ENCODE measurements around the gene BRD9. TPM values are rescaled to one million over a fixed set of nuclear protein-coding genes. Genes with fewer than 3 reads are reported as not detected.
"Not testable (repeated sequence)": the region's sequence is repeated elsewhere in the genome, so short reads cannot be mapped to it uniquely, and the experiment has no call there.

The BRD9 gene
- total RNA-seq, 2 donors from 2014 or later, result 28.6 to 36.0 TPM

- intact Hi-C loops (cut with DNase I), result no loop called here
- peak; percentile 64 for DNase-seq (ENCODE audit: low spot score)
Observed at GRCh38 chr5:885529-885928, 7.1 kb downstream of the BRD9 start.

- DNase-seq (ENCODE audit: low spot score), result peak; percentile 76
- intact Hi-C loops (cut with DNase I), result no loop called here
Observed at GRCh38 chr5:885127-885442, 7.5 kb downstream of the BRD9 start.

DNA sequence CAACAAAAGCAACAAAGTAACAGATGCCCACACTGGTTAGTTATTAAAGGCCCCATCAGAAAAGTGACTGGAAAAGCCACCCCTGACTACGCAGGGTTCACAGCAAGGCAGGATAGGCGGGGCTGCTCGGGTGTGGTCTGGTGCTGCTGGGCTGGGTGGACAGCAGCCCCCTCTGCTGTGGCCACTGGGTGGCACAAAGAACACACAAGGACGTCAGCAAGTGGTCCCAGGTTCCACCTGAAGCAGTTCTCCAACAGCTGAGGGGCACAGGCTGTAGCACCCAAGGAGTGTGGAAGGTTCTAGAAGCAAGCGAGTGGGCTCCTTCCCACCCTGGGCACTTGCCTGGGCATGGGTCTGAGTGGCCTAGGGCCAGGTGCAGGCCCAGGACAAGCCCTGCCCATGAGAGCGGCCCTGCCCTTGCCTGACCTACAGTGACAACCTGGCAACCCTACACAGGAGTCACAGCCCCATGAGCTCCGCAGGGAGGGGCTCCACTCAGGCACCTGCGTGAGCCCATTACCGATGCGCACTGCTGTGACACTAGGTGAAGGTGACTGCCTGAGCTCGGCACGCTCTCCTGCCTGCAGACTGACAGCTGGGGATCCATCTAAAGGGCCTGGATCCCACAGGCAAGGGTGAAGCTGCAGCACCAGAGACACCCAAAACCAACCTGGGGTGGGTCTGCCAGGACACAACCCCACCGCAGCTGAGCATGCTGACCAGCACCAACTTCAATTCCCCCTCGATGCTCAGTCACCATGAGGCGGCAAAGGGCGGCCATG is 8.1 kb downstream of the BRD9 start:
- intact Hi-C loops (cut with DNase I), result loop anchor here in 1 of 2 donors (5.0 kb wide), 1 partner anchor 547 kb away; no protein-coding TSS in a partner anchor
- DNase-seq (ENCODE audit: low spot score), result no peak

GRCh38 chr5:883475-884181 is 9.0 kb downstream of the BRD9 start:
- intact Hi-C loops (cut with DNase I), result loop anchor here in 1 of 2 donors (5.0 kb wide), 1 partner anchor 546 kb away; no protein-coding TSS in a partner anchor
- peak; percentile 70 for DNase-seq (ENCODE audit: low spot score)

GRCh38 chr5:882253-883183 is 10.1 kb downstream of the BRD9 start:
- DNase-seq (ENCODE audit: low spot score), result peak; percentile 47
- intact Hi-C loops (cut with DNase I), result loop anchor here in 1 of 2 donors (5.0 kb wide), 1 partner anchor 545 kb away; no protein-coding TSS in a partner anchor

GRCh38 chr5:881551-881935 is 11.1 kb downstream of the BRD9 start:
- intact Hi-C loops (cut with DNase I), result loop anchor here in 1 of 2 donors (5.0 kb wide), 1 partner anchor 544 kb away; no protein-coding TSS in a partner anchor
- DNase-seq (ENCODE audit: low spot score), result peak; percentile 55

- intact Hi-C loops (cut with DNase I), result loop anchor here in 1 of 2 donors (5.0 kb wide), 1 partner anchor 544 kb away; no protein-coding TSS in a partner anchor
- DNase-seq (ENCODE audit: low spot score), result peak; percentile 61
Observed at GRCh38 chr5:880816-881550, 11.6 kb downstream of the BRD9 start.

DNA sequence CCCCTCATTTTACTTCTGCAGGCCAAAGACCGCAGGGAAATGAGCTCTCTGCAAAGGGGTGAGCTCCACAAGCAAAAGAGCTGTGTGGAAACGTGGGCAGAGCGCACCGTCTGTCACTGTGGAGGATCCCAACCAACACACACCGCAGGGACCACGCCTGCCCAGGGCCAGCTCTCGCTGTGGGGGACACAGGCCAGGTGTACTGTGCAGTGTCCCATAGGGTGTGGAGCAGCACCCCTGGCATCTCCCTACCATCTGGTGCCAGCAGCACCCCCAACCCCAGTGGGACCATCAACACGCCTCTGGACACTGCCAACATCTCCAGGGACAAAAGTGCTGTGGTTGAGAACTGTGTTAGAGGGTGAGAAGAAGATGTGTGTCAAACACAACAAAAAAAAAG is 13.9 kb downstream of the BRD9 start:
- intact Hi-C loops (cut with DNase I); DNase-seq (ENCODE audit: low spot score): not testable (repeated sequence)

DNA sequence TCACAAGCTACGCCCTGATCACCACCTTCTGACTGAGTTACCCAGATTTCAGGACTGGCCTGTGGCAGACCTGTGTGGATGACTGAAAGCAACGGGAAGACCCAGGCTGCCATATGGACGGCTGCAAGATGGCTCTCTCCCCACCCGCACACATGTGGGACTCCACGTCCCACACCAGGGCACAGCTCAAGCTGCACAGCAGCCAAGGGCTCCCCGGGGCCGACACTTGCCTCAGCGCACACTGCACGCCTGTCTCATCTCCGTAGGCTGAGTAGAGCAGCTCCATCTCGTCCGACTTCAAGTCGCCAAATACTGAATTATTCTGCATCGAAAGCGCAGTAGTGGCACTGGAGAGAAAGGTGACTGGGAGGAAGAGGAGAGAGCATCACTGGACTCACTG is 14.5 kb downstream of the BRD9 start:
- intact Hi-C loops (cut with DNase I), result no loop called here
- DNase-seq (ENCODE audit: low spot score), result no peak

GRCh38 chr5:876398-877365 is 15.9 kb downstream of the BRD9 start:
- intact Hi-C loops (cut with DNase I), result no loop called here
- DNase-seq (ENCODE audit: low spot score), result no peak

DNA sequence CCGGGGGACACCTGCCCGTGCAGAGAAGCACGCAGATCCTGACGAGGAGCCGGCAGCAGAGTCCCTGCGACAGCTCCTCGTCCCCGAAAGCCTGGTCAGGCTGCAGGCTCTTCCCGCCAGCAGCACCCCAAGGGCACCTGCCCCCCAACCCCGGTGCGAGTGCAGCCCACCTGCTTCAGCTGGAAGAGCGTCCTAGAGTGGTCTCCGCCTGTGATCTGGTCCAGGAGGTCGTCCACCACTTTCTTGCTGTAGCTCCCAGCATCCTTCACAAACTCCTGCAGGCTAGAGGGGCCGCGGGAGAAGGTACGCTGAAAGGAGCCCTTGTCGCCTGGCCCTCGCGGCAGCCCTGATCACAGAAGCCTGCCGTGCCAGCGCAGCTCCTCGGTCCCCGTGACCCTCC is 16.7 kb downstream of the BRD9 start:
- DNase-seq (ENCODE audit: low spot score), result no peak
- intact Hi-C loops (cut with DNase I), result no loop called here

- DNase-seq (ENCODE audit: low spot score), result no peak
- intact Hi-C loops (cut with DNase I), result no loop called here
Observed at GRCh38 chr5:873328-873727, 19.3 kb downstream of the BRD9 start.

GRCh38 chr5:872301-872700 is 20.3 kb downstream of the BRD9 start:
- intact Hi-C loops (cut with DNase I), result no loop called here
- no peak for DNase-seq (ENCODE audit: low spot score)

DNA sequence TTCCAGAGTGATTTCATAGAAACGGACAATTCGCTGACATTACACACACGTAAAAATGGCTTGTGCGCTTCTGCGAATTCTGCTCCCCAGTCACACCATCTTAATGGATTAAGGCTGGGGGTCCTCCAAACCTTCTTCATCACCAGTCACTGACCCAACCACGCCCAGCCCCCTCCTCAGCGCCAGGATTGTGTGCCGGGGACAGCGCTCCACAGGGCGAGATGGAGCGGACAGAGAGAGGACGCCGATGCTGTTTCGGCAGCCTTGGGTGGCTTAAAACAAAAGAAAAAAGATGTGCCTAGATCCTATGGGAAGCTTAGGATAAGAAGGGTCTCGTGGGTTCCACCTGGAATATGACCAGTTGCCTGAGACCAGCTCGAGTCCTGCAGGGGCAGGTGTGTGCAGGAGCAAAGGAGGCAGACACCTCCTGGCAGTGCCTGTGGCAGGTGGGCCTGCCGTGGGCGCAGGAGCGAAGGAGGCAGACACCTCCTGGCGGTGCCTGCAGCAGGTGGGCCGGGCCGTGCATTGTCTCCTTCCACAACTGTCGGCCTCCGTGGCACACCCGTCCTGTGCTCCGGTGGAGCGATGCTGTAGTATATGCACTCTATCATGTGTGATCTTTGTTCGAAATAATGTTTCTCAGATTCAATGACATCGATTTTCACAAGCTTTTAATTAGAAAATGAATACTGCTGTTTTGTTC is 20.9 kb downstream of the BRD9 start:
- no peak for DNase-seq (ENCODE audit: low spot score)
- intact Hi-C loops (cut with DNase I), result no loop called here

- intact Hi-C loops (cut with DNase I), result no loop called here
- DNase-seq (ENCODE audit: low spot score), result no peak
Observed at GRCh38 chr5:870956-871355, 21.6 kb downstream of the BRD9 start.

DNA sequence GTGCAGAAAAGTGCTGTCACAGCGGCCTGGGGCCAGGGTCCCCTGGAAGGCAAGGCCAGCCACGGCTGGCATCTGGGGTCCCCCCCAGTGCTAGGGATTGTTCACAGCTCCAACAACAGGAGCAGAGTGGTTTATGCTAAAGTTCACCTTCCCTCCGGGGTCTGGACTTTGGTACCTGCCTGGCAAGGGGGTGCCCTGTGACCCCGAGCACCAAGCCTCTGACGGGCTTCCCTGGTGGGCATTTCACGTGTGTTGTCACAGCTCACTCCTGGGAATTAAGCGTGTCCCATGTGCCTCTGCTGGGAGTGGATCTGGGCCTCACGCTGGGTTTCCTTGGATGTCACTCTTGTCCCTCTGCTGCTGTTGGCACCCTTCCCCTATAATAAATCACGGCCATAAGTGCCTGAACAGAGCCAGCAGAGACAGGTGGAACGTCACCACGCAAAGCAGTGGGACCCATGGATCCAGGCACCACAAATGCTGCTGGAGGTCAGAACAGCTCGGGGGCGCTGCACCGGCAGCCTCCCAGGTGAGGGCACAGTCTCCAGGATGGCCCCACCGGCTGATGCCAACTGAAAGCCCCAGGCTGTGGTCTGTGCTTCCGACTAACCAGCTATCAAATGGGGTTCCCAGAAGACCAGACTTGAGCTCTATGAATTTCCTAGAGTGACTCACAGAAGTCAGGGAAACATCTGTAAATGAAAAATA is 24.0 kb downstream of the BRD9 start:
- intact Hi-C loops (cut with DNase I), result no loop called here
- DNase-seq (ENCODE audit: low spot score), result no peak

Data from posterior vena cava (tissue), 2 donors.